ENCODE measurements around the gene RNASE1.
"Not testable (repeated sequence)": the region's sequence is repeated elsewhere in the genome, so short reads cannot be mapped to it uniquely, and the experiment has no call there.

The RNASE1 gene

GRCh38 chr14:20772650-20773049, 30.0 kb downstream of the RNASE1 start:
- DNase-seq (ENCODE audit: low read depth in 2 of 2), result no peak

- DNase-seq (ENCODE audit: low read depth in 2 of 2), result no peak
These were observed 33.2 kb downstream of the RNASE1 start for GRCh38 chr14:20769421-20769820.

- no peak for DNase-seq (ENCODE audit: low read depth in 2 of 2)
These were observed 34.1 kb downstream of the RNASE1 start for GRCh38 chr14:20768593-20768892.

- no peak for DNase-seq (ENCODE audit: low read depth in 2 of 2)
These were observed 41.7 kb downstream of the RNASE1 start for GRCh38 chr14:20760950-20761349.

- not testable (repeated sequence) for DNase-seq (ENCODE audit: low read depth in 2 of 2)
These were observed 43.2 kb downstream of the RNASE1 start for GRCh38 chr14:20759465-20759864.

GRCh38 chr14:20757965-20758364, 44.7 kb downstream of the RNASE1 start:
- DNase-seq (ENCODE audit: low read depth in 2 of 2), result no peak

GRCh38 chr14:20755037-20755436, 47.6 kb downstream of the RNASE1 start:
- DNase-seq (ENCODE audit: low read depth in 2 of 2), result no peak

GRCh38 chr14:20754308-20754707, 48.3 kb downstream of the RNASE1 start:
- no peak for DNase-seq (ENCODE audit: low read depth in 2 of 2)

GRCh38 chr14:20751963-20752562, 50.6 kb downstream of the RNASE1 start:
- no peak for DNase-seq (ENCODE audit: low read depth in 2 of 2)
